GM18526 (cell line): ENCODE measurements around the gene TIFAB.

Experiments
- POLR2A ChIP-seq: IDR thresholded peaks from 3 replicates; pipeline ENCODE4 v1.6.1; 2011; ENCODE audit not compliant: insufficient read length; ENCODE audit errors: extremely low read depth

TIFAB gene

GRCh38 chr5:135453613-135454012 lies 1.5 kb upstream of the TIFAB start:
- TF ChIP-seq POLR2A, result no peak

- no peak for TF ChIP-seq POLR2A
These were observed 400 bp downstream of the TIFAB start for GRCh38 chr5:135451581-135452320.

- no peak for TF ChIP-seq POLR2A
These were observed 1.2 kb downstream of the TIFAB start for GRCh38 chr5:135450952-135451351.

GRCh38 chr5:135450336-135450735 lies 1.8 kb downstream of the TIFAB start:
- TF ChIP-seq POLR2A, result no peak

GRCh38 chr5:135449644-135450043 lies 2.5 kb downstream of the TIFAB start:
- no peak for TF ChIP-seq POLR2A

- TF ChIP-seq POLR2A, result no peak
These were observed 3.2 kb downstream of the TIFAB start for GRCh38 chr5:135448791-135449507.

- TF ChIP-seq POLR2A, result no peak
These were observed 3.9 kb downstream of the TIFAB start for GRCh38 chr5:135448071-135448739.

GRCh38 chr5:135447298-135447929 lies 4.7 kb downstream of the TIFAB start, which contains the start of gene DCANP1:
DCANP1 (minus strand) TSS chr5:135447348; CDS start chr5:135447108, 240 bp downstream.
- TF ChIP-seq POLR2A, result no peak

- no peak for TF ChIP-seq POLR2A
These were observed 5.5 kb downstream of the TIFAB start for GRCh38 chr5:135446615-135447014.

GRCh38 chr5:135446206-135446605 lies 5.9 kb downstream of the TIFAB start:
- no peak for TF ChIP-seq POLR2A

GRCh38 chr5:135445306-135445985 lies 6.7 kb downstream of the TIFAB start:
- no peak for TF ChIP-seq POLR2A

GRCh38 chr5:135444881-135445280 lies 7.3 kb downstream of the TIFAB start:
- TF ChIP-seq POLR2A, result no peak

GRCh38 chr5:135444360-135444759 lies 7.8 kb downstream of the TIFAB start:
- no peak for TF ChIP-seq POLR2A

- no peak for TF ChIP-seq POLR2A
These were observed 8.8 kb downstream of the TIFAB start for GRCh38 chr5:135443161-135443960.
